Activated CD4-positive, alpha-beta T cell treated with anti-CD3 and anti-CD28 coated beads, Interleukin-2, amount 10 ng/mL, durations not matched to agents 7 days and 5 days (primary cell): ENCODE measurements around the gene CLASP1. TPM values are rescaled to one million over a fixed set of nuclear protein-coding genes. Genes with fewer than 3 reads are reported as not detected.
"Not testable (repeated sequence)": the region's sequence is repeated elsewhere in the genome, so short reads cannot be mapped to it uniquely, and the experiment has no call there.

Source experiments
- CTCF ChIA-PET: fragments of 350-600 bp; sonication (Branson Sonifier 250); formaldehyde crosslinking; loops from one replicate; lab custom pipeline; 2021; ENCODE audit warnings: antibody characterized with exemption; lab: Charles Lee
- POLR2A ChIA-PET: fragments of 350-600 bp; sonication (Branson Sonifier 250); formaldehyde crosslinking; loops from one replicate; lab custom pipeline; 2021; ENCODE audit warnings: antibody characterized with exemption; lab: Charles Lee
- DNase-seq: peaks from one replicate; pipeline ENCODE4 v3.0.0-alpha.2; 2020
- H3K27ac Mint-ChIP-seq: one replicate; pipeline ENCODE4 v1.8.0; 2021; ENCODE audit warnings: mild to moderate bottlenecking, moderate library complexity, mixed read lengths
- H3K27me3 Mint-ChIP-seq: one replicate; pipeline ENCODE4 v1.8.0; 2021; ENCODE audit warnings: mixed read lengths
- H3K36me3 Mint-ChIP-seq: one replicate; pipeline ENCODE4 v1.8.0; 2021; ENCODE audit warnings: low read depth, mixed read lengths
- H3K4me1 Mint-ChIP-seq: one replicate; pipeline ENCODE4 v1.8.0; 2021; ENCODE audit warnings: mixed read lengths
- H3K4me3 Mint-ChIP-seq: one replicate; pipeline ENCODE4 v1.8.0; 2021; ENCODE audit warnings: mild to moderate bottlenecking, moderate library complexity, mixed read lengths
- H3K9me3 Mint-ChIP-seq: one replicate; pipeline ENCODE4 v1.8.0; 2021; ENCODE audit warnings: mixed read lengths
- total RNA-seq, 2 experiments: library from RNA; stranded (reverse); gene quantifications; one replicate each; pipeline ENCODE4 v1.2.3, GENCODE V29; 2021

The CLASP1 gene
- total RNA-seq, 2 experiments from 2014 or later = 52.7 to 54.9 TPM

DNA sequence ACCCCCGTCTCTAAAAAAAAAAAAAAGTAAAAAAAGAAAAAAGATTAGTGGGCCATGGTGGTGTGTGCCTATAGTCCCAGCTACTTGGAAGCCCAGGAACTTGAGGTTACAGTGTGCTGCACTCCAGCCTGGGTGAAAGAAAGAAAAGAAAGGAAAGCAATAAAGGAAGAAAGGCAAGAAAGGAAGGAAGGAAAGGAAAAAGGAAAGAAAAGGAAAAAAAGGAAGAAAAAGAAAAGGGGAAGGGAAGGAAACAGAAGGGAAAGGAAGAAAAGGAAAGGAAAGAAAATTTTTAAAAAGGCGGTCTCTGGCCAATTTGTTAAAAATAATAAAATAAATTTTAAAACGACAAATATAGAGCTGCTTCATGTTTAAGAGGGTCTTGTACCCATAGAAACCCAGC lies 192.9 kb downstream of the CLASP1 start:
- H3K9me3 Mint-ChIP-seq = no peaks in the 10 kb centered on the region
- CTCF ChIA-PET = interaction anchor here (0.7 kb wide), 1 partner anchor 1905 kb away, joined by 5 read pairs; no protein-coding TSS in a partner anchor

DNA sequence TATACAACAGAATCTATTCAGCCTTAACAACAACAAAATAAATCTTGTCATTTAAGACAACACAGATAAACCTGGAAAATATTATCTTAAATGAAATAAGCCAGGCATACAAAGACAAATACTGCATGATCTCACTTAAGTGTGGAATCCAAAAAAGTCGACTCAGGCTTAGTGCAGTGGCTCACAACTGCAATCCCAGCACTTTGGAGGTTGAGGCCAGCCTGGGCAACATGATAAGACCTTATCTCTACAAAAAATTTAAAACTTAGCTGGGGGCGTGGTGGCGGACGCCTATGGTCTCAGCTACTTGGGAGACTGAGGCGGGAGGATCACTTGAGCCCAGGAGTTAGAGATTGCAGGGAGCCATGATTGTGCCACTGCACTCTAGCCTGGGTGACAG lies 193.8 kb downstream of the CLASP1 start:
- Mint-ChIP-seq H3K27me3 (no peaks in the 10 kb centered on the region), H3K4me1 (no peaks in the 10 kb centered on the region), H3K4me3 (no peak overlapping the region), H3K36me3 (peaks cover 31% of the 10 kb centered on the region), H3K9me3 (no peaks in the 10 kb centered on the region), H3K27ac (no peak overlapping the region)
- ChIA-PET CTCF (no interaction called here), POLR2A (no interaction called here)
- DNase-seq = no peak

More for the DNA sequence above, 192.9 kb downstream of the CLASP1 start:
- DNase-seq = no peak
- POLR2A ChIA-PET = no interaction called here
- Mint-ChIP-seq H3K27me3 (no peaks in the 10 kb centered on the region), H3K4me1 (no peaks in the 10 kb centered on the region), H3K36me3 (peaks cover 23% of the 10 kb centered on the region), H3K27ac (no peak overlapping the region), H3K4me3 (no peak overlapping the region)

GRCh38 chr2:121454549-121455090 lies 194.6 kb downstream of the CLASP1 start:
- Mint-ChIP-seq H3K27ac (no peak overlapping the region), H3K36me3 (peaks cover 37% of the 10 kb centered on the region), H3K4me1 (no peaks in the 10 kb centered on the region), H3K4me3 (no peak overlapping the region), H3K9me3 (no peaks in the 10 kb centered on the region), H3K27me3 (no peaks in the 10 kb centered on the region)
- ChIA-PET POLR2A (no interaction called here), CTCF (interaction anchor here (1.1 to 1.2 kb wide), 2 partner anchors 28 to 57 kb away, joined by 3 to 5 read pairs; no protein-coding TSS in a partner anchor)
- DNase-seq = no peak

DNA sequence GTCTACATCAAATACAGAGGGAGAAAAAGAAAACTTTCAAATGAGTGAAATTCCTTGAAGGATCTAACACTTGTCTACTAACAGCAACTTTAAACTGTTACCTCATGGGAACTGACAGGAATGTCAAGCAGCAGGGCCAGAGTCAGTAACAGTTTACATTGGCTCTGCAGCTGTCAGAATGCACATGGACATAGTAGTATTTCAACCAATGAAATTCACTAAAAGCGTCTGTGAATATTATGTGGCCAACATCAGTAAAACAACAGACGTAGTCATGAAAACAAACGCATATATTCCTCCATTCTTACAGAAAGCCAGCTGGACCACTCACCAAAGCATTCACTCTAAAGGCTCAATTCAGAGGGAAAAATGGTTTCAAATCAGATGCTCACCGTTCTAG lies 197.9 kb downstream of the CLASP1 start:
- H3K4me3 Mint-ChIP-seq = no peak overlapping the region
- H3K9me3 Mint-ChIP-seq = no peaks in the 10 kb centered on the region
- H3K4me1 Mint-ChIP-seq = no peaks in the 10 kb centered on the region
- no peaks in the 10 kb centered on the region for H3K27me3 Mint-ChIP-seq
- peaks cover 52% of the 10 kb centered on the region for H3K36me3 Mint-ChIP-seq
- DNase-seq = no peak
- POLR2A ChIA-PET = no interaction called here
- CTCF ChIA-PET = interaction anchor here (1.3 kb wide), 1 partner anchor 8 kb away, joined by 3 read pairs; no protein-coding TSS in a partner anchor
- no peak overlapping the region for H3K27ac Mint-ChIP-seq

DNA sequence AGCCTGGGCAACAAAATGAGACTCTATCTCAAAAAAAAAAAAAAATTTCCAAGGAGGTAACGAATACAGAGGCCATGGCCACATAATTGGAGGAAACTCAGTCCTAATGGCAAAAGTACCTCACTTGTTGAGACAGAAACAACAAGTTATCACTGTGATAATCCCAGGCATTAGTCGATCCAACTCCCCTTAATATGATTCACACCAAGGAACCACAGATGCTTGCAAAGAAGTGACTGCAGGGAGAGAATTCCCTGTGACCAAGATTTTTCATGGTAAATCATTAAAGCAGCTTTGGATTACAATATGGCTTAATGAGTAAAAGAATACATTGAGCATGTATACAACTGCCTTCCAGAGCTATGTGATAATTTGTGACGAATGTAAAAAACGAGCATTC lies 199.0 kb downstream of the CLASP1 start:
- H3K36me3 Mint-ChIP-seq = peaks cover 59% of the 10 kb centered on the region
- no peaks in the 10 kb centered on the region for H3K27me3 Mint-ChIP-seq
- no peaks in the 10 kb centered on the region for H3K9me3 Mint-ChIP-seq
- no peaks in the 10 kb centered on the region for H3K4me1 Mint-ChIP-seq
- DNase-seq = no peak
- POLR2A ChIA-PET = no interaction called here
- CTCF ChIA-PET = no interaction called here
- no peak overlapping the region for H3K4me3 Mint-ChIP-seq
- H3K27ac Mint-ChIP-seq = no peak overlapping the region

DNA sequence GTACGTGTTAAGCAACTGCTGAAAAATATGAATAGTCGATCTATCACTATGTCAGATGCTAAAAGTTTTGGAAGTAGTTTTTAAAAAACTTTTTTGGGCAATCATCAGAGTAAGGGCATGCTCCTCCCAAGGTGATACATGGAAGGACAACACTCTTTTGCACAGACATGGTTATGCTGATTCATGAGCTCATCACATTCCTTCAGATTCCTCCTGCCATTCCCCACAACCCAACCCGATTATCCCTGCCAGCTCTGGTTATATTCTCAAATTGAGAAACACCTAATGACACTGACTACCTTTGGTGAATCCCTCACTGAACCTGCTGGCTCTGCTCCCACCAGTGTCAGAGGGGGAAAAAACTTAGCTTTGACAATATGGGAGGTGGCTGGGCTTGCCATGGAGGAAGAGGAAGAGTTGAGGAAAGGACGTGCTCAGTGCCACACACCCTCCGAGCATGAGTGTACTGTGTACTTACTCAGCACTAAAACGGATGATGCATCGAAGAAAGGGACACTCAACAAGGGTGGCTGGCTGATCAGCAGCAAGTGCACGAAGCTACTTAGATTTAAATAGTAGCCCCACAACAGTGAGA lies 202.5 kb downstream of the CLASP1 start:
- Mint-ChIP-seq H3K36me3 (peaks cover 60% of the 10 kb centered on the region), H3K4me3 (no peak overlapping the region), H3K9me3 (no peaks in the 10 kb centered on the region), H3K27me3 (no peaks in the 10 kb centered on the region), H3K4me1 (no peaks in the 10 kb centered on the region), H3K27ac (no peak overlapping the region)
- ChIA-PET CTCF (no interaction called here), POLR2A (no interaction called here)
- no peak for DNase-seq

GRCh38 chr2:121442889-121443288 lies 206.4 kb downstream of the CLASP1 start:
- DNase-seq = no peak
- ChIA-PET POLR2A (no interaction called here), CTCF (interaction anchor here (1.4 kb wide), 1 partner anchor 16 kb away, joined by 4 read pairs; no protein-coding TSS in a partner anchor)
- Mint-ChIP-seq H3K36me3 (peaks cover 52% of the 10 kb centered on the region), H3K27ac (no peak overlapping the region), H3K4me3 (no peak overlapping the region), H3K9me3 (no peaks in the 10 kb centered on the region), H3K27me3 (no peaks in the 10 kb centered on the region), H3K4me1 (no peaks in the 10 kb centered on the region)

GRCh38 chr2:121438290-121438689 lies 211.0 kb downstream of the CLASP1 start:
- DNase-seq, H3K4me1 Mint-ChIP-seq, H3K9me3 Mint-ChIP-seq, H3K4me3 Mint-ChIP-seq, POLR2A ChIA-PET, H3K27ac Mint-ChIP-seq, H3K27me3 Mint-ChIP-seq: not testable (repeated sequence)
- CTCF ChIA-PET = interaction anchor here (1.2 to 1.7 kb wide), 2 partner anchors 9 to 161 kb away, joined by 3 read pairs; no protein-coding TSS in a partner anchor
- H3K36me3 Mint-ChIP-seq = peaks cover 24% of the 10 kb centered on the region

DNA sequence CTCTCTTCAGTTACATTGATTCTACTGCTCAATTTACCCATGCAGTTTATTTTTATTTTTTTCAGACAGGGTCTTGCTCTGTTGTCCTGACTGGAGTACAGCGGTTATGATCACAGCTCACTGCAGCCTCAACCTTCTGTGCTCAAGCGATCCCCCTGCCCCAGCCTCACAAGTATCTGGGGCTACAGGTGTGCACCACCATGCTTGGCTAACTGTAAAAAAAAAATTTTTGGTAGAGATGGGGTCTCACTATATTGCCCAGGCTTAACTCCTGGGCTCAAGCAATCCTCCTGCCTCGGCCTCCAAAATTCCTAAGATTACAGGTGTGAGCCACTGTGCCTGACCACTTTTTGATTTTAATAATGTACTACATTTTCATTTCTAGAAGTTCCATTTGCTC lies 212.3 kb downstream of the CLASP1 start:
- Mint-ChIP-seq H3K4me1 (no peaks in the 10 kb centered on the region), H3K27me3 (no peaks in the 10 kb centered on the region), H3K27ac (no peak overlapping the region), H3K36me3 (peaks cover 21% of the 10 kb centered on the region), H3K4me3 (no peak overlapping the region), H3K9me3 (no peaks in the 10 kb centered on the region)
- ChIA-PET POLR2A (no interaction called here), CTCF (interaction anchor here (1.7 kb wide), 1 partner anchor 7 kb away, joined by 3 read pairs; no protein-coding TSS in a partner anchor)
- DNase-seq = no peak

GRCh38 chr2:121435790-121436189 lies 213.5 kb downstream of the CLASP1 start:
- no peak overlapping the region for H3K27ac Mint-ChIP-seq
- POLR2A ChIA-PET = no interaction called here
- H3K36me3 Mint-ChIP-seq = peaks cover 21% of the 10 kb centered on the region

GRCh38 chr2:121431214-121431613 lies 218.0 kb downstream of the CLASP1 start:
- H3K4me1 Mint-ChIP-seq = no peaks in the 10 kb centered on the region
- H3K36me3 Mint-ChIP-seq = peaks cover 26% of the 10 kb centered on the region
- no peak overlapping the region for H3K4me3 Mint-ChIP-seq
- no peaks in the 10 kb centered on the region for H3K27me3 Mint-ChIP-seq
- DNase-seq = no peak
- no peaks in the 10 kb centered on the region for H3K9me3 Mint-ChIP-seq
- CTCF ChIA-PET = interaction anchor here (0.7 to 1.2 kb wide), 4 partner anchors 20 to 113 kb away, joined by 3 to 5 read pairs (median 4); no protein-coding TSS in a partner anchor
- no peak overlapping the region for H3K27ac Mint-ChIP-seq
- POLR2A ChIA-PET = no interaction called here

More at GRCh38 chr2:121435790-121436189, 213.5 kb downstream of the CLASP1 start:
- no peaks in the 10 kb centered on the region for H3K9me3 Mint-ChIP-seq
- no peaks in the 10 kb centered on the region for H3K4me1 Mint-ChIP-seq
- no peak overlapping the region for H3K4me3 Mint-ChIP-seq
- DNase-seq = no peak
- H3K27me3 Mint-ChIP-seq = no peaks in the 10 kb centered on the region
- CTCF ChIA-PET = no interaction called here

DNA sequence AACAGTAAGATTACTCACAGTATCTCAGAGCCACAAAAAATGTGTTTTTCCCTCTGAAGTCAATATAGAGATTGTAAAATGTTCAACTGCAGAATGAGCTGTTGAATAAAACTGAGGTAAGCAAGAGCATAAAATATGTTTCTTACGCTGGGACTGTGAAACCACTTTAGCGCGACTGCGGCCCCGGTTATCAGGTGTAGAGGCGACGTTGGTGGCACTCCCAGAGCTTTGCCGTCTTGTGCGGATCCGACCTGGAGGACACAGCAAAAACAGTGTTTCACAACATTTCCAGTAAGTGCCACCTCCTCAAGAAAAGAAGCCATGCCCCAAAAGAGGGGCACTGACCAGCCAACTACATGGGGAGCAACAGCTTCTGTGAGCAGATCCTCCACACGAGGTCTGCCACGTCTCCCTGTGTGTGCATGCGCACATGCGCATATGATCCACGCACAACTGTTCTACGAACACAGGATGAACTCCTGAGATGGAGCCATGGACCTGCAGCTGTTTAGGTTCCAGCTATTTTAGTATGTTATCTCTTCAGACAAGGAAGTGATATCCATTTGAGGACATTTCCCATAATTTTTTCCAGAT lies 219.2 kb downstream of the CLASP1 start:
- CTCF ChIA-PET = interaction anchor here (0.7 to 1.2 kb wide), 5 partner anchors 8 to 114 kb away, joined by 3 to 5 read pairs (median 3); no protein-coding TSS in a partner anchor
- Mint-ChIP-seq H3K4me1 (no peaks in the 10 kb centered on the region), H3K27ac (no peak overlapping the region), H3K27me3 (no peaks in the 10 kb centered on the region), H3K36me3 (peaks cover 31% of the 10 kb centered on the region), H3K4me3 (no peak overlapping the region), H3K9me3 (no peaks in the 10 kb centered on the region)
- no peak for DNase-seq
- POLR2A ChIA-PET = no interaction called here
